Adrenal gland (tissue), 12 donors: ENCODE data around the gene ANGPT4. TPM values are rescaled to one million over a fixed set of nuclear protein-coding genes. Genes with fewer than 3 reads are reported as not detected.
A peak's percentile ranks its signal among the peaks of the same experiment; 100 is the strongest.

ENCODE experiments used
- DNase-seq, 7 donors: peaks; one replicate each; pipeline ENCODE4 v3.0.0-alpha.2; 2019 to 2020
- H3K27ac ChIP-seq, 5 donors: fragments of 200-600 bp; sonication (generic) in 4 of 5; 1 replicate in 3 of 5; 2 replicates in 2 of 5; pipeline versions ENCODE4 v1.5.1 to v1.8.0; 2016 to 2020; ENCODE audit warnings: mild to moderate bottlenecking in 1 of 5
- H3K27me3 ChIP-seq: fragments of 200-600 bp; 2 replicates; pipeline ENCODE4 v1.8.0; 2021
- H3K36me3 ChIP-seq, 2 donors: fragments of 200-600 bp; replicated peaks in 1 of 2; 1 replicate in 1 of 2; 2 replicates in 1 of 2; pipeline versions ENCODE4 v1.5.1 to v1.8.0; 2018 to 2022
- H3K4me1 ChIP-seq, 2 donors: fragments of 200-600 bp; replicated peaks in 1 of 2; 1 replicate in 1 of 2; 2 replicates in 1 of 2; pipeline versions ENCODE4 v1.5.1 to v1.8.0; 2018 to 2021
- H3K4me3 ChIP-seq, 4 donors: fragments of 200-600 bp; sonication (generic) in 3 of 4; one replicate each; pipeline ENCODE4 v1.5.1; 2016 to 2018
- H3K9me3 ChIP-seq, 3 donors: fragments of 200-600 bp; sonication (generic) in 1 of 3; replicated peaks in 1 of 3; 1 replicate in 2 of 3; 2 replicates in 1 of 3; pipeline versions ENCODE4 v1.5.1 to v1.8.0; 2016 to 2021
- POLR2A ChIP-seq, 2 donors: fragments of 450-650 bp; IDR thresholded peaks; one replicate each; pipeline ENCODE4 v1.6.1; 2017; ENCODE audit warnings: antibody characterized with exemption in 2 of 2, mild to moderate bottlenecking in 2 of 2, moderate library complexity in 1 of 2
- WGBS, 4 donors: extraction: QIAGEN DNeasy Blood & Tissue Kit in 2 of 4; methylation state at CpG; one replicate each; pipeline versions ENCODE4 v1.1.5 to v1.1.7; 2013 to 2017; 5-methylcytosine and 5-hydroxymethylcytosine counted together
- intact Hi-C, 2 donors: fragments of 100-400 bp; cut with DNase I; formaldehyde crosslinking; loops; one replicate each; pipeline versions ENCODE4 v1.14.1 to v1.15.0; 2022 to 2023
- polyA plus RNA-seq, 3 donors: library from polyadenylated mRNA; stranded (reverse); fragments of 200-250 nt in 2 of 3; fragments of 350-450 nt in 1 of 3; fragmentation: Illumina TruSeq in 1 of 3; extraction: RNeasy Lipid Tissue Mini Kit (QIAGEN cat#74804) in 1 of 3; gene quantifications; one replicate each; pipeline ENCODE4 v1.2.3, GENCODE V29; 2013 to 2014
- total RNA-seq, 9 donors: library from RNA; depleted of rRNA in 4 of 9; stranded (reverse); fragments of >200 nt in 4 of 9; fragments of 120-200 nt in 1 of 9; fragmentation: NEBNext Ultra II Directional in 1 of 9; extraction: Animal tissue kit (Norgen Biotek cat#: 25700) in 1 of 9; gene quantifications; one replicate each; pipeline versions ENCODE4 v1.1.0 to v1.2.4, GENCODE V29; 2013 to 2023
- TF ChIP-seq, protein P1 (sequence below), 6 experiments: fragments of 450-650 bp in 4 of 6; fragments of 200-600 bp in 2 of 6; sonication (generic) in 1 of 6; IDR thresholded peaks; 1 replicate in 5 of 6; 2 replicates in 1 of 6; pipeline versions ENCODE4 v1.5.1 to v1.8.0; 2016 to 2021; ENCODE audit warnings: antibody characterized with exemption in 6 of 6, mild to moderate bottlenecking in 2 of 6, moderate library complexity in 1 of 6
- donor health status: healthy with polysubstance abuse.
- donor health status: Bipolar disorder and iron deficiency.
- donor health status: DM: yes; HTN: yes; CAD: no.
- donor health status: DM: no; HTN: no; CAD: no.
- donor health status: DM: no; HTN: no; CAD: no.
- donor health status: DM: yes; HTN: yes; CAD: no.

Gene ANGPT4
- total and polyA plus RNA-seq, 12 donors = 0.06 to 1.0 (median 0.27) TPM; not detected in 1

DNA sequence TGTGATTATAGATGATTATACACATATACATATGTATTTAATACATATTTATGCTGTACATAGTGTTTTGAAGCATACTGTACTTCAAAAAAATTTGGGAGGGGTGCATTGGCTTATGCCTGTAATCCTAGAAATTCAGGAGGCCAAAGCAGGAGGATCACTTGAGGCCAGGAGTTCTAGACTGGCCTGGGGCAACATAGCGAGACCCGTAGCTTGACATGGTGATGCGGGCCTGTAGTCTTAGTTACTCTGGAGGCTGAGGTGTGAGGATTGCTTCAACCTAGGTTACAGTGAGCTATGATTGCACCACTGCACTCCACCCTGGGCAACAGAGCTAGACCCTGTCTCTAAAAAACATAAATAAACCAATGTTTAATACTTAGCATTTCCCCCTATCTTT, 84.2 kb downstream of the ANGPT4 start:
- Histone ChIP-seq H3K27me3 (no peaks in the 10 kb centered on the region), H3K27ac (no peak overlapping the region), H3K36me3 (no peaks in the 10 kb centered on the region), H3K9me3 (no peaks in the 10 kb centered on the region), H3K4me3 (no peak overlapping the region), H3K4me1 (peaks cover 26 to 27% of the 10 kb centered on the region in 2 donors)
- intact Hi-C loops = no loop called here
- DNase-seq = no peak
- 93 to 97% (median 96%) methylated on average over 3 of the region's 3 CpGs for WGBS, 4 donors
- no peak for TF ChIP-seq POLR2A (IDR thresholded peaks at IDR 0.05)
- TF ChIP-seq, protein P1, sequence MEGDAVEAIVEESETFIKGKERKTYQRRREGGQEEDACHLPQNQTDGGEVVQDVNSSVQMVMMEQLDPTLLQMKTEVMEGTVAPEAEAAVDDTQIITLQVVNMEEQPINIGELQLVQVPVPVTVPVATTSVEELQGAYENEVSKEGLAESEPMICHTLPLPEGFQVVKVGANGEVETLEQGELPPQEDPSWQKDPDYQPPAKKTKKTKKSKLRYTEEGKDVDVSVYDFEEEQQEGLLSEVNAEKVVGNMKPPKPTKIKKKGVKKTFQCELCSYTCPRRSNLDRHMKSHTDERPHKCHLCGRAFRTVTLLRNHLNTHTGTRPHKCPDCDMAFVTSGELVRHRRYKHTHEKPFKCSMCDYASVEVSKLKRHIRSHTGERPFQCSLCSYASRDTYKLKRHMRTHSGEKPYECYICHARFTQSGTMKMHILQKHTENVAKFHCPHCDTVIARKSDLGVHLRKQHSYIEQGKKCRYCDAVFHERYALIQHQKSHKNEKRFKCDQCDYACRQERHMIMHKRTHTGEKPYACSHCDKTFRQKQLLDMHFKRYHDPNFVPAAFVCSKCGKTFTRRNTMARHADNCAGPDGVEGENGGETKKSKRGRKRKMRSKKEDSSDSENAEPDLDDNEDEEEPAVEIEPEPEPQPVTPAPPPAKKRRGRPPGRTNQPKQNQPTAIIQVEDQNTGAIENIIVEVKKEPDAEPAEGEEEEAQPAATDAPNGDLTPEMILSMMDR (IDR thresholded peaks at IDR 0.05) = no peak

DNA sequence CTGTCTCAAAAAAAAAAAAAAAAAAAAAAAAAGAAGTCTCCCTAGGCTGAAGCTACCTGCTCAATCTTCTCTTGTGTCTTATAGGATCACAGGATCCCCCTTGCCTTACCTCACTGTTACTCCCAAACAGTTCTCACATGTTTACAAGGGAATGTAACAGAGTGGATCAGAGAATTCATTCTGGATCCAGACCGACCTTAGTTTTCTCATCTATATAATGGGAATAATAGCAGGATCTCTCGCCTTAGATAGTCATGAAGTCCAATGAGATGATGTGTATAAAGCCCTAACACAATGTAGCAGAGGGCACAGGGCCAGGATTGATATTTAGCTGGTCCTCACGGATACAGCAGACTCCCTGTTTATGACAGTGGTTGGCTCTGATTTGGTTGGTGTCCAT, 84.9 kb downstream of the ANGPT4 start:
- peaks cover 22 to 24% of the 10 kb centered on the region in 2 donors for H3K4me1 ChIP-seq
- no peaks in the 10 kb centered on the region for H3K9me3 ChIP-seq
- no peaks in the 10 kb centered on the region for H3K36me3 ChIP-seq
- H3K27ac ChIP-seq = no peak overlapping the region
- 83 to 90% (median 87%) methylated on average over 3 of the region's 3 CpGs for WGBS, 4 donors
- H3K27me3 ChIP-seq = no peaks in the 10 kb centered on the region
- TF ChIP-seq, protein P1 (IDR thresholded peaks at IDR 0.05) = no peak
- no peak for TF ChIP-seq POLR2A (IDR thresholded peaks at IDR 0.05)
- intact Hi-C loops = no loop called here
- H3K4me3 ChIP-seq = no peak overlapping the region
- DNase-seq = no peak

DNA sequence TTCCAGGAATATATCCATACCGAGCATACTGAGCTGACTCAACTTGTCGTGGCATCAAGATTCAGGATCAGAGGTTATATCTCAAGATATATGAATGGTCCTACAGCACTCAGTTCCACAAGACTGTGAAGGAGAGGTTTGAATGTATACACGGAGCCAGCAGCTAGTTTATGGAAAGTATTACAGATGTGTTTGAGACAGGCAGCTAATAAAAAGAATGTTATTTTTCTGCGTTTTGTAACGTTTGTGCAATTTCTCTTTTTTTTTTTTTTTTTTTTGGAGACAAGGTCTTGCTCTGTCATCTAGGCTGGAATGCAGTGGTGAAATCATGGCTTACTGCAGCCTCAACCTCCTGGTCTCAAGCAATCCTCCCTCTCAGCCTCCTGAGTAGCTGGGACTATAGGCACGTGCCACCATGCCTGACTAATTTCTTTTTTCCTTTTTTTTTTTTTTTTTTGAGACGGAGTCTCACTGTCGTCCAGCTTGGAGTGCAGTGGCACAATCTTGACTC, 86.1 kb downstream of the ANGPT4 start:
- TF ChIP-seq, protein P1 (IDR thresholded peaks at IDR 0.05) = no peak
- no peak for TF ChIP-seq POLR2A (IDR thresholded peaks at IDR 0.05)
- Histone ChIP-seq H3K4me3 (no peak overlapping the region), H3K9me3 (no peaks in the 10 kb centered on the region), H3K36me3 (no peaks in the 10 kb centered on the region), H3K4me1 (peaks cover 10 to 12% of the 10 kb centered on the region in 2 donors), H3K27ac (no peak overlapping the region), H3K27me3 (no peaks in the 10 kb centered on the region)
- peak in 4 of 7 donors; percentile 34 to 75 (median 50) for DNase-seq
- 45 to 62% (median 56%) methylated on average over 7 to 8 of the region's 8 CpGs for whole genome bisulfite sequencing, 4 donors
- intact Hi-C loops = no loop called here

DNA sequence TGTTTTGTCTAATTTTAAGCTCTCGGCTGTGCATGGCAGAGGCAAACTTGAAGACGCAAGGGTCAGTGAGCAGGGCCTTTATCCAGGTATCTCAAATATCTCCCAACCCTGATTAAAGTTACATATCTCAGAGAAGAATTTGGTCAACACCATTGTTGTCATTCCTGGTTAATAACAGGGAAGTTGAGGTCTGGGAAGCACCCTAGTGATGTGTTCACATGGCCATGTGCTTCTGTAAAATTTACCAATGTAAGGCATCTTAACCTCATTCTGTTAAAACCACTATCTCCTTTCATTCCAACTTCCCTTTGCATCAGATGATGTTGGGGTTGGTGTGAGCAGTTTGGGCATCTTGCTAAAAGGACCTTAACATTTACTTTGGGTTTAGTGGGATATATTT, 86.6 kb downstream of the ANGPT4 start:
- Histone ChIP-seq H3K9me3 (no peaks in the 10 kb centered on the region), H3K36me3 (no peaks in the 10 kb centered on the region), H3K27ac (no peak overlapping the region), H3K4me3 (no peak overlapping the region), H3K4me1 (peaks cover 5 to 7% of the 10 kb centered on the region in 2 donors), H3K27me3 (no peaks in the 10 kb centered on the region)
- 93 to 100% (median 96%) methylated on average over 2 of the region's 2 CpGs for WGBS, 4 donors
- no peak for TF ChIP-seq POLR2A (IDR thresholded peaks at IDR 0.05)
- TF ChIP-seq, protein P1 (IDR thresholded peaks at IDR 0.05) = no peak
- intact Hi-C loops = loop anchor here in 1 of 2 donors (10.0 kb wide), 1 partner anchor 285 kb away; the partner anchor contains the start of gene PSMF1
- DNase-seq = peak in 1 of 7 donors; percentile 25
